HepG2 (cell line): ENCODE data around the gene TRPC4AP. TPM values are rescaled to one million over a fixed set of nuclear protein-coding genes. Genes with fewer than 3 reads are reported as not detected.
A peak's percentile ranks its signal among the peaks of the same experiment; 100 is the strongest.

Experiments used
- AGO1 ChIP-seq: fragments of 200-400 bp; formaldehyde crosslinking; IDR thresholded peaks from 2 replicates; pipeline ENCODE4 v1.6.1; 2017; ENCODE audit warnings: mild to moderate bottlenecking, low read depth, low read length, moderate library complexity; ENCODE audit not compliant: poor library complexity, severe bottlenecking
- ATF6 ChIP-seq: sonication (generic); formaldehyde crosslinking; conservative IDR thresholded peaks from 2 replicates; pipeline ENCODE4 v1.4.0; 2020; ENCODE audit warnings: missing genetic modification reagents
- CHD4 ChIP-seq: fragments of 200-600 bp; sonication (generic); IDR thresholded peaks from 2 replicates; pipeline ENCODE4 v1.7.0; 2017; ENCODE audit warnings: mild to moderate bottlenecking, low read length, borderline replicate concordance
- DR1 ChIP-seq: sonication (generic); formaldehyde crosslinking; IDR thresholded peaks from 2 replicates; pipeline ENCODE4 v1.8.0; 2021; ENCODE audit warnings: mild to moderate bottlenecking, missing genetic modification reagents, inconsistent platforms
- EZH2 ChIP-seq: conservative IDR thresholded peaks from 2 replicates; pipeline ENCODE4 v1.6.1; 2012; ENCODE audit warnings: mild to moderate bottlenecking, low read depth, low read length, moderate library complexity
- GABPB1 ChIP-seq: IDR thresholded peaks from 2 replicates; pipeline ENCODE4 v1.6.1; 2016; ENCODE audit warnings: mild to moderate bottlenecking, missing genetic modification reagents, moderate library complexity, missing compliant biosample characterization
- GATAD2A ChIP-seq: IDR thresholded peaks from 2 replicates; pipeline ENCODE4 v1.6.1; 2016
- GMEB2 ChIP-seq: IDR thresholded peaks from 2 replicates; pipeline ENCODE4 v1.6.1; 2016; ENCODE audit warnings: missing biosample characterization, missing genetic modification reagents, low read depth
- IKZF4 ChIP-seq: sonication (generic); formaldehyde crosslinking; IDR thresholded peaks from 2 replicates; pipeline ENCODE4 v1.5.1; 2020; ENCODE audit warnings: borderline replicate concordance, mild to moderate bottlenecking, low read depth, missing genetic modification reagents; ENCODE audit errors: not compliant biosample characterization
- KDM5A ChIP-seq: fragments of 200-600 bp; sonication (generic); IDR thresholded peaks from 2 replicates; pipeline ENCODE4 v1.7.0; 2018; ENCODE audit warnings: antibody characterized with exemption, mild to moderate bottlenecking, low read length, borderline replicate concordance
- MED8 ChIP-seq: sonication (generic); formaldehyde crosslinking; IDR thresholded peaks from 2 replicates; pipeline ENCODE4 v1.8.1; 2023; ENCODE audit warnings: mild to moderate bottlenecking, missing genetic modification reagents; ENCODE audit not compliant: insufficient replicate concordance
- PAF1 ChIP-seq: IDR thresholded peaks from 2 replicates; pipeline ENCODE4 v1.6.1; 2016; ENCODE audit warnings: missing genetic modification reagents, missing compliant biosample characterization
- PHF21A ChIP-seq: sonication (generic); formaldehyde crosslinking; IDR thresholded peaks from 2 replicates; pipeline ENCODE4 v1.5.0; 2020; ENCODE audit warnings: mild to moderate bottlenecking, missing genetic modification reagents
- RNF2 ChIP-seq: fragments of 450-650 bp; conservative IDR thresholded peaks from 2 replicates; pipeline ENCODE4 v1.6.1; 2016; ENCODE audit warnings: low read depth
- ZBTB7B ChIP-seq: sonication (generic); formaldehyde crosslinking; IDR thresholded peaks from 2 replicates; pipeline ENCODE4 v1.4.0; 2020; ENCODE audit warnings: missing genetic modification reagents
- ZMYM3 ChIP-seq: sonication (generic); formaldehyde crosslinking; IDR thresholded peaks from 2 replicates; pipeline ENCODE4 v1.5.1; 2020; ENCODE audit warnings: mild to moderate bottlenecking, missing genetic modification reagents
- ZNF253 ChIP-seq: sonication (generic); formaldehyde crosslinking; IDR thresholded peaks from 2 replicates; pipeline ENCODE4 v1.8.0; 2022; ENCODE audit warnings: mild to moderate bottlenecking, missing genetic modification reagents, borderline replicate concordance
- ZNF558 ChIP-seq: sonication (generic); formaldehyde crosslinking; IDR thresholded peaks from 2 replicates; pipeline ENCODE4 v1.9.0; 2022; ENCODE audit warnings: mild to moderate bottlenecking, missing genetic modification reagents, borderline replicate concordance
- ZNF776 ChIP-seq: sonication (generic); formaldehyde crosslinking; IDR thresholded peaks from 2 replicates; pipeline ENCODE4 v1.4.0; 2020; ENCODE audit warnings: mild to moderate bottlenecking, missing genetic modification reagents
- polyA plus RNA-seq, 8 experiments: library from polyadenylated mRNA; depleted of rRNA in 3 of 8; stranded (reverse) in 7 of 8; unstranded in 1 of 8; fragments of >200 nt; fragmentation: Illumina TruSeq in 4 of 8; extraction: Trizol in 4 of 8; gene quantifications; 2 replicates each; pipeline versions ENCODE4 v1.2.1 to v1.2.3, GENCODE V29; 2011 to 2016; ENCODE audit warnings: low read depth in 4 of 8, missing spikeins in 1 of 8, mixed read lengths in 1 of 8; ENCODE audit not compliant: insufficient read depth in 1 of 8
- total RNA-seq, 5 experiments: library from RNA; depleted of rRNA; stranded (reverse); fragments of >200 nt; fragmentation: Illumina TruSeq; extraction: Trizol; gene quantifications; 2 replicates each; pipeline ENCODE4 v1.2.3, GENCODE V29; 2016; ENCODE audit warnings: low read depth in 1 of 5

Gene TRPC4AP
- total and polyA plus RNA-seq, 2 of the 13 experiments (the other 11 are each of a cell fraction or from before 2014, with no cell fraction given), result 136 to 137 TPM

GRCh38 chr20:35092524-35093266, at the start of gene TRPC4AP (continued):
- TF ChIP-seq PAF1, result no peak
- TF ChIP-seq AGO1, result peak; percentile 79
- TF ChIP-seq KDM5A, result peak; percentile 68; the same call in 1 of the 2 replicates
- peak; percentile 97 for TF ChIP-seq DR1 (CRISPR knock-in tag)
- 0 out of 2 replicates have a peak, but pooled peaks have one; percentile 31 for TF ChIP-seq ATF6 (CRISPR knock-in tag)
- peak; percentile 63; the same call in 1 of the 2 replicates for TF ChIP-seq GATAD2A (CRISPR knock-in tag)
- peak; percentile 87 for TF ChIP-seq IKZF4 (CRISPR knock-in tag)
- TF ChIP-seq ZNF558 (CRISPR knock-in tag), result 0 out of 2 replicates have a peak, but pooled peaks have one; percentile 93
- TF ChIP-seq MED8 (CRISPR knock-in tag), result peak; percentile 96
- peak; percentile 95 for TF ChIP-seq GABPB1 (CRISPR knock-in tag)
- peak; percentile 68; the same call in 1 of the 2 replicates for TF ChIP-seq ZMYM3 (CRISPR knock-in tag)
- TF ChIP-seq CHD4, result peak; percentile 38; the same call in 1 of the 2 replicates
- no peak for TF ChIP-seq EZH2
- TF ChIP-seq PHF21A (CRISPR knock-in tag), result peak; percentile 96
- peak; percentile 99 for TF ChIP-seq RNF2
- peak; percentile 85 for TF ChIP-seq ZBTB7B (CRISPR knock-in tag)
- TF ChIP-seq ZNF776 (CRISPR knock-in tag), result peak; percentile 97
- peak; percentile 22 for TF ChIP-seq ZNF253 (CRISPR knock-in tag)
- peak; percentile 76 for TF ChIP-seq GMEB2 (CRISPR knock-in tag)
